HFF-Myc (cell line): ENCODE data around the gene GPC1.

Experiments
- DNase-seq: peaks from one replicate; pipeline ENCODE4 v3.0.0-alpha.2; 2011; ENCODE audit warnings: low read depth; ENCODE audit errors: extremely low read depth
- H3K4me3 ChIP-seq: replicated peaks from 2 replicates; pipeline ENCODE4 v1.5.1; 2011; ENCODE audit warnings: low read depth, mild to moderate bottlenecking, control low read depth, low read length
- TF ChIP-seq, protein P1 (sequence below): IDR thresholded peaks from 2 replicates; pipeline ENCODE4 v1.5.1; 2012; ENCODE audit warnings: mild to moderate bottlenecking, low read depth, low read length, control low read depth; ENCODE audit errors: missing control alignments

GPC1 gene

GRCh38 chr2:240459401-240460252, 24.2 kb downstream of the GPC1 start:
- TF ChIP-seq, protein P1, sequence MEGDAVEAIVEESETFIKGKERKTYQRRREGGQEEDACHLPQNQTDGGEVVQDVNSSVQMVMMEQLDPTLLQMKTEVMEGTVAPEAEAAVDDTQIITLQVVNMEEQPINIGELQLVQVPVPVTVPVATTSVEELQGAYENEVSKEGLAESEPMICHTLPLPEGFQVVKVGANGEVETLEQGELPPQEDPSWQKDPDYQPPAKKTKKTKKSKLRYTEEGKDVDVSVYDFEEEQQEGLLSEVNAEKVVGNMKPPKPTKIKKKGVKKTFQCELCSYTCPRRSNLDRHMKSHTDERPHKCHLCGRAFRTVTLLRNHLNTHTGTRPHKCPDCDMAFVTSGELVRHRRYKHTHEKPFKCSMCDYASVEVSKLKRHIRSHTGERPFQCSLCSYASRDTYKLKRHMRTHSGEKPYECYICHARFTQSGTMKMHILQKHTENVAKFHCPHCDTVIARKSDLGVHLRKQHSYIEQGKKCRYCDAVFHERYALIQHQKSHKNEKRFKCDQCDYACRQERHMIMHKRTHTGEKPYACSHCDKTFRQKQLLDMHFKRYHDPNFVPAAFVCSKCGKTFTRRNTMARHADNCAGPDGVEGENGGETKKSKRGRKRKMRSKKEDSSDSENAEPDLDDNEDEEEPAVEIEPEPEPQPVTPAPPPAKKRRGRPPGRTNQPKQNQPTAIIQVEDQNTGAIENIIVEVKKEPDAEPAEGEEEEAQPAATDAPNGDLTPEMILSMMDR = no peak
- DNase-seq = no peak
- no peak overlapping the region for H3K4me3 ChIP-seq

- H3K4me3 ChIP-seq = no peak overlapping the region
- DNase-seq = no peak
- TF ChIP-seq, protein P1 = no peak
Observed at GRCh38 chr2:240460253-240460711, 24.8 kb downstream of the GPC1 start.

DNA sequence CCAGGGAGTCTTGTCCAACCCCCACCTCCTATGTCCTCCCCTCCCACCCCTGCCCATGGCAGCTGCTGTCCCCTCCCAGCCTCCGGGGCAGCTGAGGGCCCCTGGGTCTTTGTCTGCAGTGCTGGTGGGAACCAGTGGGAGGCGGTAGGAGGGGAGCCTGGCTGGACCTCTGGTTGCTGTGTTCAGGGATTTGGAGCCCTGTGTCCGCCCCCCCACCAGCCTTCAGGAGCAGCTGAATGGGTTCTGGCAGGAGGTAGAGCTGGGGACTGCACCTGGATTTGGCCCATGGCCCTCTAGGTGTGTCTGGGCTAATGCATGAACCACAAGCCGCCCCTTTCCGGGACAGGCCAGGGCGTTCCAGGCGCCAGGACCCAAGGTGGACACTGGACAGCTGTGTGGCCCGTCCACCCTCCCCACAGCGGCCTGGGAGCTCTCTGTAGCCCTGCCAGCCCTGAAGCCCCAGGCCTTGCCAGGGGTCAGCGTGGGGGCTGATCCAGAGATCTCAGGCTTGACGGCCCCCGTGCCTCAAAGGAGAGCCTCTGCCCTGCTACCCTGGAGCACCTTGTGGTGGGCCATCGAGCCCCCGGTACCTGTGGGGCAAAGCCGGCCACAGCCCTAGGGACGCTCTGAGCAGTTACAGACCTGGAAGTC, 25.4 kb downstream of the GPC1 start:
- DNase-seq = no peak
- no peak overlapping the region for H3K4me3 ChIP-seq
- TF ChIP-seq, protein P1 = peak; percentile 15

DNA sequence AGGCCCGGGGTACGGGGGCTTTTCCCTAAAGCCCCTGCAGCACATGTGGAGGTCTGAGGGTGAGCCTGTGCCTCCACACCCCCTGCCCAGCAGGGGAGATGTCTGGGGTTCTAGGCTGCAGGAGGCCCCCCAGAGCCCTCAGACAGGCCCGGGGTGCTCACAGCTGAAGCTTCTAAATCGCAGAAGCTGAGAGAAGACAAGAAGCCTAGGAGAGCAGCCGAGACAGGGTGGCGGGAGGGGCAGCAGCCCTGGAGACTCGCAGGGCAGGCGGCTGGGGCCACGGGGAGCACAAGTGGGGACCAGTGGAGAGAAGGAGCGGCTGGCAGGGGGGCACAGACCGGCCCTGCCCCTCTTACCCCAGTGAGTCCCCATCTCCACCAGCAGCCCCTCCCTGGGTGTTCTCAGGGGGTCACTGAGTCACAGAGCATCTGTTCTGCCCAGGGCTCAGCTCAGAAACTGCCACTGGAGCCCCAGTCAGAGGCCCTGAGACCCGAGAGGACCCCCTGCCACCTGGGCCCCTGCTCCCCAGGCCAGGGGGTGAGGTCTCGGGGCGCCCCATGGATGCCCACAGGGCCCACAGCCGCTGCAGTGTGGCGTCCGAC, 26.1 kb downstream of the GPC1 start:
- no peak overlapping the region for H3K4me3 ChIP-seq
- DNase-seq = no peak

GRCh38 chr2:240462073-240462706, 26.7 kb downstream of the GPC1 start:
- DNase-seq = no peak
- H3K4me3 ChIP-seq = no peak overlapping the region
- TF ChIP-seq, protein P1 = no peak

More for the DNA sequence above, 26.1 kb downstream of the GPC1 start:
- TF ChIP-seq, protein P1 = no peak

DNA sequence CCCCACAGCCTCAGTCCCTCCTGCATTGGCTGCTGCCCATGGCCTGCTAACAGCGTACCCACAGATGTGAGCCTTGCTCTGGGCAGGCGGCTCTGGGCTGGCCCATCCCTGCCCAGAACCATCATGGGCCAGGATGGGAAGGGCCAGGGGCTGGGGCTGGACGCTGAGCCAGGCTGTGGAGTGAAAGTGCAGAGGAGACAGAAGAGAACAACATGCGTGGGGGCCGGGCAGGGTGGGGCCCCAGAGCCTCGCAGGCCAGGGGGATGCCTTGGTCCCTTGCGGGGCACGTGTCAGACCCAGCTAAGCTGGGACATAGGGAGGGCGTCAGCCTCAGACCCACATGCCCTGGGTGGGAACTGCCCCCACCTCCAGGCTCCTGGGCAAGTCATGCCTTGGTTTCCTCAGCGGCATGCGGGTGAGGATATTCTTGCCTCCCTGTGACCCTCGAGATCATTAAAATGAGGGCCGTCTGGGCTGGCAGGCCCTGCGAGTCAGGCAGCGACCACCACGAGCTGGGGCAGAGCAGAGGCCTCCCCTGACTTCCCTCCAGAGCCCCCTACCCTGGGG, 27.3 kb downstream of the GPC1 start:
- TF ChIP-seq, protein P1 = no peak
- no peak for DNase-seq

More for the DNA sequence above, 27.3 kb downstream of the GPC1 start:
- no peak overlapping the region for H3K4me3 ChIP-seq
